Pulmonary artery endothelial cell (primary cell): ENCODE data around the gene ATXN7L1. TPM values are rescaled to one million over a fixed set of nuclear protein-coding genes. Genes with fewer than 3 reads are reported as not detected.
"Not testable (repeated sequence)": the region's sequence is repeated elsewhere in the genome, so short reads cannot be mapped to it uniquely, and the experiment has no call there.

Experiments used
- DNase-seq: peaks from one replicate; pipeline ENCODE4 v3.0.0-alpha.2; 2011; ENCODE audit warnings: low read depth, low spot score
- total RNA-seq: library from RNA; depleted of rRNA; stranded (reverse); fragments of >200 nt; gene quantifications from 2 replicates; pipeline ENCODE4 v1.2.3, GENCODE V29; 2014

Gene ATXN7L1
- total RNA-seq, 1 donor from 2014 or later = 2.8 TPM

DNA sequence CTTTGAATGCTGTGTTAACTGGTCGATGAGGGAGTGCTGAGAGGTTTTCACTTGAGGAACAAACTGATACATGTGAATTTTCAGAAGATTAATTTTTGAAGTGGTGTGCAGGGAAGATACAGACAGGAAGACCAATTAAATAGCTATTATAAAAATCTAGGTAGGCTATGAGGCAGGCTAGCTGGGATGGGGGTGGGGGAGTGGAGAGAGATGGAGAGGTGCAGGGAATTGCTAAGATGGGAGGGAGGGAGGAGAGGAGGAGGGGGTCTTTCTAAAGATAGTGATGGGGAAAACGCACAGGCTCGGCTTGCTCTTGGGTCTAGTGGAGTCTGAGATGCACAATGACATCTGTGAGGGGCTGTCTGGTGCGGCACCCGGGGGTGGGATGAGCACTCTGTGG is 15.2 kb downstream of the ATXN7L1 start:
- no peak for DNase-seq

DNA sequence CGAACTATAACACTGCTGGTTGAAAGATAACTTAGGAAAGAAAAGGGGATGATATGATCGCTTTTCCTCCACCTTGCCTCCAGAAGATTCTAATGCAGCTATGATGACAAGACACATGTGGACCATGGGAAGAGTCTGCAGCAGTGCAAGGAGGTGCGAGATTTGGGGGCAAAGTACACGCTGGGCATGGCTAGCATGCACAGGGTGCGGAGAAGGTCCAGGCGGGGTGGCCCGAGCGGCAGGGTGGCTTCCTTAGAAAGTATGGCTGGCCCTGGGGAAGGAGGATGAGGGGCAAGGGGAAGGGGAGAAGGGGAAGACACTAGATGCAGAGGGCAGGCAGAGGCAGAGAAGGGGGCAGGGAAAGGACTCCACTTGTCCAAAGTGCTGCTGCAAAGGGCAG is 15.6 kb downstream of the ATXN7L1 start:
- no peak for DNase-seq

DNA sequence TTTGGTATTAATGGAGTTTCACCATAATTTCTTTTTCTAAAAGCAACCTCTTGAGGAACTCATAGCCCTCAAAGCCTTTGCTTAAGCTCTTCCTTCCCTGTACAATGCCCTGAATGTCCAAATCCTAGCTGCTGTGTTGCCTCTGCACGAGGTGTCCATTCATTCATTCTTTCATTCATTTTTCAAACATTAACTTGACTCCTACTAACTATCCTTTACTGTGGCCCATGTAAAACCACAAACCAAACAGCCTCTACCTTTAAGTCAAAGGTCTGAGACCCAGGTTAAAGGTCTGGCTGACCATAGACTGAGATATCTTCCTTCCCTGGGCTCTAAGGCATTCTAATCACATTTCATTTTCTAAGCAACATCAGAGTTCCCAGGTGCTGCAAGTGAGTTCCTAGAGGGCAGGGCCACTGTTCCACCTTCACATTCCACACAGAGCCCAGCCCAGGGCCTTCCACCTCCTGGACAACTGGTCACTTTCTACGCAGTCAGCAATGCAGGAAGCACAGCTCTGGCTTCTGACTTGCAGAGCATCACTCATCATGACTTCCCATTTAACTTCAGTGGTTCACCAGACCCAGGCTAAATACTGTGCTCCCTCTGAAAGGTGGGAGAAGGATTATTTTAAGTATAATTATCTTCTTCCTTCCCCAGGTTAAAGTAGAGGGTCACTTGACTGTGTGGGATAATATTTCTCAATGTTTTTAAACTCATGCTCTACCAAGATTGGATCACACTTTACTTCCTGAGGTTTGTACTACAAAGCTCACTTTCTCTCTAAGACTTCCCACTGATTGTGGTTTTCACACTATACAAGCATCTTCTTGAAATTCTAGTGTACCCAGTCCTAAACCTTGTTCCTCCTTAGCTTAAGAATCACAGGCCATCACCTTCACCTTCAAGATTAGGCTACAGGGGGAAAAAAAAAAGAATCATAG is 19.1 kb downstream of the ATXN7L1 start:
- no peak for DNase-seq

DNA sequence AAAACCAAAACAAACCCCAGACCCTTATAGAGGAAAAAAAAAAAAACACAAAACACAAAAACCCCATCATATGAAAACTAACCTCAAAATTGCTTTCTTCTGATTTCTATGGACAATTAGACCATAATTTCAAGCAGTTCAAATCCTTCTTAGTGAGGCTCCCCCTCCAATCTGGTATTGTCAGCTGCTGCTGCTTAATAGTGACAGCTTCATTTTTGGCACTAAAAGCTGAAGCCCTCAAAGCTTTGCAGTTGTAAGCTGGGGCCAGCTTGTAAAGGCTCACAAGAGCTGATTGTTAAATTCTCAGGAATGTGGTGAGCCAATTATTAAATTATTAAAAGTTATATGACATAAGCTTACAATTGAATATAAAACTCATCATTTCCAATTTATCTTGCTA is 21.9 kb downstream of the ATXN7L1 start:
- DNase-seq = no peak

DNA sequence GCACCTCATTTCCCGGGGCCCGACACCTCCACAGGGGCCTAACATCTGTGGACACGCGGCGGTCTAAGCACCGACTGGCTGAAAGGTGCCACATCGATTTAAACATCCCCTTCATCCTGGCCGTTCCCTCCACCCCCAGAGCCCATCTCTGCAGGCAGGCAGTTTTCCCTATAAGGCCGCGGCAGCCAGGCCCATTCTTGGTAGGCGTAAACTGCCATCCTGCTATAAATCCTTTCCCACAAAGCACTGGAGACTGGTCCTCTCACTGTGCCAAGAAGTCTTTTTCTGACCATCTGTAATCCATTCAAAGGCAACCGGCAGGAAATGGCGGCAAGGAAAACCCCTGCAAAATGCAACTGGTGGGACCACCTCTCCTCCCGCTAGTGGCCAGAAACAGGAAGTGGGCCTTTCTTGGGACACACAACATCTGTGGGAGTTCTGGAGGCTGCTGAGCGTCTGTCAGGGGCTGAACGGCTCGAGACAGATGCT is 22.4 kb downstream of the ATXN7L1 start:
- DNase-seq = no peak

DNA sequence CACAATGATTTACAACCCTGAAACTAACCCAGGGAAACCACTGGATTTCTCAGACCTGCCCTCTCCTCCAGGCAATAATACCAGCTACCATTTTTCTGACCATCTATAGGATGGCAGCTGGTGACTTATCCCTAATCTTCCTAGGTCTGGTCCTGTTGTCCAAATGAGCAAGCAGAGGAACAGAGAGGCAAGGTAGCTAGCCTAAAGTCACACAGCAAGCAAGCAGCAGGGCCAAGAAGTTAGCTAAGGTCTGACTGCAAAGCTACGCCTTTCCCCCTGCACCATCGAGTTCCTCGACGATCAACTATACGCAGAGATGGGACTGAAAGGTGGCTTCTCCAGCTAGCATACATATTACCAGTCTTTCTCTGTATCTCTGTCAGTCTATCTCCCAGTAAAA is 25.3 kb downstream of the ATXN7L1 start:
- no peak for DNase-seq

DNA sequence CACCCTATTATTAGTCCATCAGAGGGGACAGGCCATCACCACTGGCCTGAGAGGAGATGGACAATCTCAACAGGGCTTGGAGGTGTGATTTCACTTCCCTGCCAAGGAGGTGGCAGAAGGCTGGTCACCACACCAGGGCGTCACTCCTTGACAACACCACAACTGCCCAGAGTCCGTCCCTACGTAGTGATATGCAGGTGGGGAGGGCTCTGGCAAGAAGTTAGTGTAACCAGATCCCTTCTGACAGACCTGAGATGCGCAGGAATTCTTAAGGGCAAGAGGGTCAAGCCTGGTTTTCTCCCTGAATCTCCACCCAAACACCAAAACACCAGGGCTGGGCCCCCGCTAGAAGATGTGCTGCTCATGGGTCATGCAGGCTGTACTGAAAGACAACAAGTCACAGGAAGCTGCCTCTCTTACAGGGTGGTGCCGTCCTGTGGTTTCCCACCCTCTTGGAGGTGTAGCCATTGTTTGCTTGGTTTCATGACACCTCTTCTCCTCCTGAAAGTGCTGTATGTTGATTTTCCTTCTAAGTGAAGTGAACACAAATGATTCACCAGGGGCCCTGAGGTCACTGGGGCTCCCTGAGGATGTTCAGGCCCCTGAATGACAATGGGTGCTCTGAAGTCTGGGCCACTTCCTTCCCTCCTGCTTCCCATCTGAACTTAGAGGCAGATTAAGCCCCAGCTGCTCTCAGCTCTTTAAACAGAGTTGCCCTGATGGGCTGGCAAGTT is 27.1 kb downstream of the ATXN7L1 start:
- DNase-seq = no peak

DNA sequence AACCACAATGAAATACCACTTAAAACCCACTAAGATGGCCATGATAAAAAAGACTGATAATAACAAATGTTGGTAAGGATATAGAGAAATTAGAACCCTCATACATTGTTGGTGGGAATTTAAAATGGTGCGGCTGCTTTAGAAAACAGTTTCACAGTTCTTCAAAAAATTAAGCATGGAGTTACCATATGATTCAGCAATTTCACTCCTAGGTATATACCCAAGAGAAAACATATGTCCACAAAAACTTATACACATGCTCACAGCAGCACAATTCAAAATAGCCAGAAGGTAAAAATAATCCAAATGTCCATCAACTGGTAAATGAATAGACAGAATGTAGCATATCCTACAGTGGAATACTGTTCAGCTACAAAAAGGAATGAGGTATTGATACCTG is 30.0 kb downstream of the ATXN7L1 start:
- DNase-seq = no peak

DNA sequence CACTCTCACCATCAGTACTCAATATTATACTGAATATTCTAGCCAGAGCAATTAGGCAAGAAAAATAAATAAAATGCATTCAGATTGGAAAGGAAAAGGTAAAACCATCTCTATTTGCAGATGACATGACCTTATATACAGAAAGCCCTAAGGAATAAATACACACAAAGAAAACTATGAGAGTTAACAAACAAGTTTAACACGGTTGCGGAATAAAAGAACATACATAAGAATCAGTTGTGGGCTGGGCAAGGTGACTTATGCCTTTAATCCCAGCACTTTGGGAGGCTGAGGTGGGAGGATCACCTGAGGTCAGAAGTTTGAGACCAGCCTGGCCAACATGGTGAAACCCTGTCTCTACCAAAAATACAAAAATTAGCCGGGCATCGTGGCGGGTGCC is 31.7 kb downstream of the ATXN7L1 start:
- not testable (repeated sequence) for DNase-seq

DNA sequence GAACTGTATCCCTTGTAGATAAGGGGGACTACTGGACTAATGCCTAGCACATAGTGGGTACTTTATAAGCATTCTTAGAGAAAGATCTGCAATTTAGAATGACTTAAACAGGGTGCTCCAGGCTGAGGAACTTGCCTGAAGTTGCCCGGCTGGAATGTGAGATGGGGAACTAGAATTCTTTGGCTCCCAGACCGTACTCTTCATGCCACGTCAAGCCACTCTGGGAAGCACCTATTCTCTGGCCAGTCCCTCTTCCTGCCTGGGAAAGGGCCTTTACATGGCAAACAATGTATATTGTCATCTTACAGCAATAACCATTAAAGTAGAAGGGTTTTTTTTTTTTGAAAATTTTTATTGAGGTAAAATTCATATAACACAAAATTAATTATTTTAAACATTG is 34.5 kb downstream of the ATXN7L1 start:
- no peak for DNase-seq

DNA sequence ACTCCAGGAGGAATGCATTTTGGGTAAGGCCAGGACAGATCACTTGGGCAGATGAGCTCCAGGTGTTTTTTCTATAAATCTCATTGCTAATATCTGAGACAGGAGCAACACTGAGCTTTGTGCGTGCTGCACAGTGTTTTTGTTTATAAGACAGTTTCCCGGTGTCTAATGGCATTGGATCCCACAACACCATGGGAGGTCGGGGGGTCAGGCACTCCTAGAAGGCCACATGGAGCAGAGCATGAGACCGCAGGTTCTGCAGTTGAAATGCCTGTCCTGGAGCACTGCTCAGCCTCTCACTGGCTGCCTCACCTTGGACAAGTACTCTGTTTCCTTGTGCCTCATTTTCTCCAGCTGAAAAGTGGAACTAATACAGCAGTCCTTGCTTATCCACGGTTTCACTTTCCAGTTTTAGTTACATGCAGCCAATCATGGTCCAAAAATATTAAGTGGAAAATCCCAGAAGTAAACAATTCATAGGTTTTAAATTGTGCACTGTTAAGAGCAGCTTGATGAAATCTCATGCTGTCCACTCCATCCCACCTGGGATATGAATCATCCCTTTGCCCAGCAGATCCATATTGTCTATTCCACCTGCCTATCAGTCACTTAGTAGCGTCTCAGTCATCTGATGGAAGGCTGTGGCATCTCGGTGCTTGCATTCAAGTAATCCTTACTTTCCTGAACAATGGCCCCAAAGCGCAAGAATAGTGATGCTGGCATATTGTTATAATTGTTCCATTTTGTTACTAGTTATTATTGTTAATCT is 35.2 kb downstream of the ATXN7L1 start:
- DNase-seq = no peak

DNA sequence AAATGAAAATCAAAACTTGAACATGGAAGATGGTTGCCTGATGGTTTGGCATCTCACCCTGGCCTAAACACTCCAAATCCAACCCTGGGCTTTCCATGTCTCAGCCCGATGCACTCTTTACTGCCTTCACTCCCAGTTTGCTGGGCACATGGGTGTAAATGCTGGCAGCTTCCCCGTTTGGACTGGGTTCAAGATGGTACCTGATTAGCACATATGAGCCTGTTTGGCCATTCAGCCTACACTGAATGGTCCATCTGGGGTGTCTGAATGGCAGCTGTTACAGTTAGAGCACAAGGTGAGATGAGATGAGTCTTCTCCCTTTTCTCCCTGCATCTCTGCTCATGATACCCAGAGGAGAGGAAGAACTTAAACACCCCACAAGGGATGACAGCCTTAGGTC is 37.1 kb downstream of the ATXN7L1 start:
- no peak for DNase-seq

DNA sequence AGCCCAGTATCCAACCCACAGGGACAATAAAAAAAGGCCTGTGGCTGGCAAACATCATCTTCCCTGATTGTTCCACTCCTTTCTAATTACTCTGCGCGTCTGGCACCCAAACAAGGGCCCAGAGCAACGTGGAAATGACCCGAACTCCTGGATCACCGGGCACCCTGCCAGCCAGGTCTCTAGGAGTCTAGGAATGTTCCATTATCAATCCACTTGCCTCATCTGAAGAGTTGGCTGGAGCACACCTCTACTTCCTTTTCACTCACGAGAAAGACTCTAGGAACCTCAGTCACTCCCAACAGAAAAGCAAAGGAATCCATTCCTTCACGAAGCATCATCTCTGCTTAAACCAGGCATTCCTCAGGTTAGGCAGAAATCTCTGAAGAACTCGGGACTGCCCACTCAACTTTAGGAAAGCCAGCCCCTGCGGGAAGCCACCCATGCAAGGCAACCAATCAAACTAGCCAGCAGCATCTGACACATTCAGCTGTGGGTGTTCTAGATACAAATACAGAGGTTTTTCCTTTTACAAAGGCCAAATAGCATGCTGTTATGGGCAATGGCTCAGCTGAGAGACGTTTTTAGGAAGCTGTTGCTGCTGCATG is 37.7 kb downstream of the ATXN7L1 start:
- DNase-seq = no peak

DNA sequence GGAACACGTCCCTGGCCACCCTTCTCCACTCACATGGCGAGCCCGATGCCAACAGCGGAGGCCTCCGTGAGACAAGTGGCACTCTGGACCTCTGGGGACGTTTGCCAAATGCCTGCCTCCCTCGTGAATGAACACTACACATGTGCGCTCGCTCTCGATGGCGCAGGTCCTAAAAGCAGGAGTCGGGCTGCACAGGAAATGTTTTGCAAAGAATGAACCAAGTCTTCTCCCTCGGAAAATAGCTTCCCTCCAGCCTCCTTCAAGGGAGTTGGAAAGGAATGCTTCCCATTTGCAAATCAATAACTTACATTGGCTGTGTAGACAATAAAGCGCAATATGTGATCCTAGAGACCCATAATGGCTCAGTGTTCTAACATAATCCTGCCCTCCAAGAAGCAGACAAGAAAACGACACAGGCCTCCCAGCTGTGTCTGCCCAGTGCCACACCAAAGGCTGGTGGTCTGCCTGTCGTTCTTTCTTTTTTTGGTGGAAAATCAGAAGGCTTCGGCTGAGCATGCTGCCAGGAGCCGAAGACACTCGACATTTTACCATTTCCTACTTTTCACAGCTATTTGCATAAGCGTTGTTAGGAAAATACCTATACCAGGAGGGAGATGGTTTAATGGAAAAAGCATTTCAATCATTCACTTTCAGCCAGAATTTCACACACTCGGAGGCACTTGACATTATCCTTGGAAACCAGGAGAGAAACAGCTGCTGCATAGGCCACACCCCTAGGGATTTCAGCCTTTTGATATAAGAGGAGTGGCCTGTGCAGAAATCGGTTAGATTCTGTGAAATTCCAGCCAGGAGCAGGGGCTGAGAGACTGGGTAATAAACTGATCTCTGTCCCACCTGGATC is 38.4 kb downstream of the ATXN7L1 start:
- DNase-seq = no peak

DNA sequence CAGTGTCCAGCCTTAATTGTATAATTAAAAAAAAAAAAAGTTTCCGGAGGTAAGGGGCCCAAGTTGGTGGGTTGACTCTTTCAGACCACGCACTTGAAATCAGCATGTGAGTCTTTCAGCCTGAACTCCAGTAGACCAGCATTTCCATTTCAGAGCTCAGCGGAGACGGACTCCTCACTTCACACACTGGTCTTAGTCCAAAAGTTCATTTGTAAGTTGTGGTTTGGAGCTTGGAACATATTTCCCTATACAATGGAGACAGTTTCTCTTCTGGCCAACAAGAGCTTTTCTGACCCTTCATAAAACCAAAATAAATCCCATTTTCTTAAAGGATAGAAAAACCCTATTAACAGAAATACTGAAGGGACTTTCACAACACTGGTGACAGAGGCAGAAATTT is 41.0 kb downstream of the ATXN7L1 start:
- DNase-seq = no peak

DNA sequence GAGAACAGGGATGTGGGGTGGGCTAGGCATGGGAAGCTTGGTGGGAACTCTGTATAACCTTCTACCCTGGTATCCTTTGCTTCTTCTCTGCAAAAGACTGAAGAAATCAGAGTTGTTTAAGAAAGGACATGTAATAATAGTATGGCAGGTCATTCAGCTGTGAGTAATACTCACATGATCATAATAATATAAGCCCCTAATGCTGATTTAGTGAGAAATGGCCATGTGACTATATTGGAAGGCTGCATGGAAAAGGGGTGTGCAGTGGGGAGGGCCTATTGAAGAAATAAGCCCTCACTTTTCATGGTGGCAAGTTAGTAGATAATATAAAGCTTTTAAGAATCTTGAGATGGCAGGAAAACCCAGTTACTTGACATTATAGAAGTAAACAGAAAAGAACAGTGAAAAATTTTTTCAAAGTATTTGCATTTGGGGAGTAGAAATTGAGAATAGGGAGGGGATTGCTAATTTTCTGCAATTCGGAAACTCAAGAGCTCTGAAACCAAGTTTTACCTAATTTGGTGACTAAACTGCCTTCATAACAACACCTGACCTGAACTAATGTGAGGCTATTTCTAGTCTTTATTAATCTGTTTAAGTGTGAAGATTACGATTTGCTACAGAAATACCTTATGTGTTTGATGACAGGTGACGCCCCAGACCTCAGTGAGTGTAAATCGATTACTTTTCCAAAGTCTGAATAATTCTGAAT is 44.4 kb downstream of the ATXN7L1 start:
- no peak for DNase-seq

DNA sequence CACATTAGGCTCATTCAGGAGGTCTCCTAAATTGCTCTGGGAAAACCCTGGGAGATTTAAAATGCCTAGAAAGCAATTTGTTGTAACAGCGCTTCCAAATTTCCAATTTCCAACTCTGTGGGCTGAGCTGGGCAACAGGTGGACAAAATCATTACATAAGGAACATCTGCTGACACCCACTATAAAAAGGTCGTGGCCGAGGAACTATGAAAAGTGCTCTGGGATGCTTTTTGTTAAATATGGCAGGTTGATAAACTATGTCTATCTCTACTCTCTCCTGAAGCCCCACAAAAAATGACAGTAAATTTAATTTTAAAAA is 45.1 kb downstream of the ATXN7L1 start:
- DNase-seq = no peak

DNA sequence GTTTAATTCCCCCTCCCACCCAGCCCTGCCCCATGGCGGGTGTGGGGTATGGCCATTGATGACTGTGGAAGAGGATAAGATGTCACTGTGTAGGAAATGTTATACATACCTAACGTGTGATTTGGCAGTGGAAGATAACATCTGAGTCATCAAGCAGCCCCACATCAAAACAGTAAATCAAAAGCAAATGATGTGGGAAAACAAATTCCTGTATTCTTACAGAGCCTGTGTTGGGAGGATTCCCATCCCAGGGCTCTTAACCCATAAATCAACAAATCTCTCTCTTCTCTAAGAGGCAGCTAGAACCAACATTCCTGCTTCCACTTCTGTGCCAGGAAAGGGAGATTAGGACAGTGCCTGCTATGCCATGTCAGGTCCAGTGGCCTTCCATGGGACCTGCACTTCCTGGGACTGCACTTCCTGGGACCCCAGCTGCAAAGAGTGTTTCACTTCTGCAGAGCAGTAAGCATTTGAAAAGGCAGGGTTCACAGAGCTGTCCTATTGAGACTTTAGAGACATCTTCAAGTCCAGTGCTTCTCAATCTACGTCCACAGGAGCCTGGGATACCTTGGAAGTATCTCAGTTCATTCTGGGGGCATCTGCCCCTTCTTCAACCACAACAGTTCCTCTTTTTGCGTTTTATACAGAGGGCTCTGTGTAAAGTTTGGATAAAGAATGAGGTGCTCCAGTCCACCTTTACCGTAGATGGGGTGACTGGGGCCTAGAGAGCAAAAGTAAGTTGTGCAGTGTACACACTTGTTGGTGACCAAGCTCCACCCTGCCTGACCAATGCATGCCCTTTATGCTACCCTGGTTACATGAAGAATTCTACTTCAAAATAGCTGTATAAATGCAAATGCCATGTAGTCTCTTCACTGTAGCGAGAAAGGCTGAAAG is 45.7 kb downstream of the ATXN7L1 start:
- DNase-seq = peak; percentile 87
